Measurements from ENCODE around the gene PRKCH. TPM values are rescaled to one million over a fixed set of nuclear protein-coding genes. Genes with fewer than 3 reads are reported as not detected.
"Not testable (repeated sequence)": the region's sequence is repeated elsewhere in the genome, so short reads cannot be mapped to it uniquely, and the experiment has no call there.

The PRKCH gene
- total and polyA plus RNA-seq, 3 donors from 2014 or later = 15.0 to 26.8 (median 25.4) TPM

DNA sequence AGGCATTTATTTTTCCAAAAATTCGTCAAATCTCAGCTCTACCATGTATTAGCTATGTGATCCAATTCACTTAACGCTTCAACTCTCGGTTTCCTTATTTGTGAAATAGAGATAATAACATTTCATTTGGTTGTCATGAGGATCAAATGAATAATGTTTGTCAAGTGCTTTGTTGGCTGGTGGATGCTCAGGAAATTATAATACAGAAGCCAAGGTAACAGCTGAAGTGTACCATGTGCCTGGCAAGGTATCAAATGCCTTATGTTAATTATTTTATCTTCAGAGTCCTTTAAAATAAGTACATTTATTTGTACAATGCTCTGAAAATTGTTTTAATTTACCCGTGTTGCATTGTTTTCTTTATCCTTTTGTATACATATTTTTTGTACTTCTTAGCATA lies 6.1 kb upstream of the PRKCH start:
- H3K4me1 ChIP-seq = no peaks in the 10 kb centered on the region
- DNase-seq = no peak
- intact Hi-C loops (cut with DNase I; ENCODE audit: low total_unique reads) = no loop called here
- H3K27me3 ChIP-seq = no peaks in the 10 kb centered on the region
- WGBS, 2 donors = 87 to 93% methylated on average over 4 of the region's 4 CpGs
- no peak overlapping the region for H3K4me3 ChIP-seq
- no peak for TF ChIP-seq POLR2A (IDR thresholded peaks at IDR 0.05)
- TF ChIP-seq, protein P1, sequence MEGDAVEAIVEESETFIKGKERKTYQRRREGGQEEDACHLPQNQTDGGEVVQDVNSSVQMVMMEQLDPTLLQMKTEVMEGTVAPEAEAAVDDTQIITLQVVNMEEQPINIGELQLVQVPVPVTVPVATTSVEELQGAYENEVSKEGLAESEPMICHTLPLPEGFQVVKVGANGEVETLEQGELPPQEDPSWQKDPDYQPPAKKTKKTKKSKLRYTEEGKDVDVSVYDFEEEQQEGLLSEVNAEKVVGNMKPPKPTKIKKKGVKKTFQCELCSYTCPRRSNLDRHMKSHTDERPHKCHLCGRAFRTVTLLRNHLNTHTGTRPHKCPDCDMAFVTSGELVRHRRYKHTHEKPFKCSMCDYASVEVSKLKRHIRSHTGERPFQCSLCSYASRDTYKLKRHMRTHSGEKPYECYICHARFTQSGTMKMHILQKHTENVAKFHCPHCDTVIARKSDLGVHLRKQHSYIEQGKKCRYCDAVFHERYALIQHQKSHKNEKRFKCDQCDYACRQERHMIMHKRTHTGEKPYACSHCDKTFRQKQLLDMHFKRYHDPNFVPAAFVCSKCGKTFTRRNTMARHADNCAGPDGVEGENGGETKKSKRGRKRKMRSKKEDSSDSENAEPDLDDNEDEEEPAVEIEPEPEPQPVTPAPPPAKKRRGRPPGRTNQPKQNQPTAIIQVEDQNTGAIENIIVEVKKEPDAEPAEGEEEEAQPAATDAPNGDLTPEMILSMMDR (IDR thresholded peaks at IDR 0.05) = no peak
- no peaks in the 10 kb centered on the region for H3K36me3 ChIP-seq (ENCODE audit: low read depth, missing control alignments)
- H3K9me3 ChIP-seq = no peaks in the 10 kb centered on the region
- H3K27ac ChIP-seq = no peak overlapping the region

DNA sequence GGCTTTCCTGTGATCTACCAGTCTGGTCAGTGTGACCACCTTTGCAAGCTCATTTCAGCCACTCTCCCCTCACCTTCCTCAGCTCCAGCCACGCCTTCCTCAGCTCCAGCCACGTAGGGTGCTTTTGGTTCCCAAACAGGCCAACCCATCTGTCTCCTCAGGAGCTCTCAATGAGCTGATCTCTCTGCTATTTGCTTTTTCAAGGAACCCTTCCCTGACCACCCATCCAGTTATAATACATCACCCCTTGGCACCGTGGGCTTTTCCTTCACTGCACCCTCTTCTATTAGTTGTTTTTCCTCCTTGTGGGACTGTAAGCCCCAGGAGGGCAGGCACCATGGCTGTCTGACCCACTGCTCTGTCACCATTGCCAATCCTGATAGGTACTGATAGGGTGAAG lies 2.3 kb upstream of the PRKCH start:
- 90% methylated on average over 3 of the region's 3 CpGs for WGBS, 2 donors
- intact Hi-C loops (cut with DNase I; ENCODE audit: low total_unique reads) = no loop called here

DNA sequence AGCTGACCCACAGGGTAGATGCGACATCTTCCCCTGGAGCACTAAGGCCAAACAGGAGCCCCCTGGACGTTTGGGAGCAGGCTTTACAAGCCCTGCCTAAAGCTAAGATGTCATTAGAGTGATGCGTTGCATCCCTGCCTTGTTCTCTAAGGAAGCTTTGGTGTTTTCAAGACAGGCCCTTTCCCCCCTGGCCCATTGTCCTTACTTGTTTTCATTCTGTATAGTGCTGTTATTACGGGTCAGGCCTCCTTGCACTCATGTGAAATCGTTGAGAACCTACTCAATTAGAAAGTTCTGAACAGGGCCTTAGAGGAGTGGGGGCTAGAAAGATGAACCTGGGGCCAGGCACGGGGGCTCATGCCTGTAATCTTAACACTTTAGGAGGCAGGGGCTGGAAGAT lies 1.7 kb upstream of the PRKCH start:
- WGBS, 2 donors = 70 to 77% methylated on average over 6 of the region's 6 CpGs
- peaks cover 4% of the 10 kb centered on the region for H3K4me1 ChIP-seq
- intact Hi-C loops (cut with DNase I; ENCODE audit: low total_unique reads) = loop anchor here (10.0 kb wide), 1 partner anchor 115 kb away; no protein-coding TSS in a partner anchor
- TF ChIP-seq, protein P1 (IDR thresholded peaks at IDR 0.05) = no peak
- TF ChIP-seq POLR2A (IDR thresholded peaks at IDR 0.05) = no peak
- H3K27ac ChIP-seq = no peak overlapping the region
- H3K27me3 ChIP-seq = no peaks in the 10 kb centered on the region
- no peak for DNase-seq
- H3K4me3 ChIP-seq = no peak overlapping the region
- no peaks in the 10 kb centered on the region for H3K9me3 ChIP-seq
- H3K36me3 ChIP-seq (ENCODE audit: low read depth, missing control alignments) = no peaks in the 10 kb centered on the region

More for the DNA sequence above, 2.3 kb upstream of the PRKCH start:
- Histone ChIP-seq H3K4me3 (no peak overlapping the region), H3K27ac (no peak overlapping the region), H3K27me3 (no peaks in the 10 kb centered on the region), H3K36me3 (ENCODE audit: low read depth, missing control alignments) (no peaks in the 10 kb centered on the region), H3K4me1 (peaks cover 4% of the 10 kb centered on the region), H3K9me3 (no peaks in the 10 kb centered on the region)
- no peak for TF ChIP-seq POLR2A (IDR thresholded peaks at IDR 0.05)
- TF ChIP-seq, protein P1 (IDR thresholded peaks at IDR 0.05) = no peak
- no peak for DNase-seq

DNA sequence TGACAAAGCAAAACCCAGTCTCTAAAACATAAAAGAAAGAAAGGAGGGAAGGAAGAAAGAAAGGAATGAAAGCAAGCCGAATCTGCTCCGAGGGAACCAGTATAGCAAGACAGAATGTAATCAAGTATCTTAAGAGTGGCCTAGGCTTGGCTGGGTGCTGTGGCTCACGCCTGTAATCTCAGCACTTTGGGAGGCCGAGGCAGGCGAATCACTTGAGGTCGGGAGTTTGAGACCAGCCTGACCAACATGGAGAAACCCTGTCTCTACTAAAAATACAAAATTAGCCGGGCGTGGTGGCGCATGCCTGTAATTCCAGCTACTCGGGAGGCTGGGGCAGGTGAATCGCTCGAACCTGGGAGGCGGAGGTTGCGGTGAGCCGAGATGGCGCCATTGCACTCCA lies 1.2 kb upstream of the PRKCH start:
- 72 to 76% methylated on average over 11 to 16 of the region's 16 CpGs for WGBS, 2 donors
- intact Hi-C loops (cut with DNase I; ENCODE audit: low total_unique reads) = loop anchor here (10.0 kb wide), 1 partner anchor 115 kb away; no protein-coding TSS in a partner anchor
- not testable (repeated sequence) for H3K36me3 ChIP-seq (ENCODE audit: low read depth, missing control alignments); DNase-seq; H3K4me1 ChIP-seq; H3K9me3 ChIP-seq; H3K27ac ChIP-seq; H3K27me3 ChIP-seq
- peak overlapping the region in 1 of 2 donors; percentile 65 for H3K4me3 ChIP-seq

DNA sequence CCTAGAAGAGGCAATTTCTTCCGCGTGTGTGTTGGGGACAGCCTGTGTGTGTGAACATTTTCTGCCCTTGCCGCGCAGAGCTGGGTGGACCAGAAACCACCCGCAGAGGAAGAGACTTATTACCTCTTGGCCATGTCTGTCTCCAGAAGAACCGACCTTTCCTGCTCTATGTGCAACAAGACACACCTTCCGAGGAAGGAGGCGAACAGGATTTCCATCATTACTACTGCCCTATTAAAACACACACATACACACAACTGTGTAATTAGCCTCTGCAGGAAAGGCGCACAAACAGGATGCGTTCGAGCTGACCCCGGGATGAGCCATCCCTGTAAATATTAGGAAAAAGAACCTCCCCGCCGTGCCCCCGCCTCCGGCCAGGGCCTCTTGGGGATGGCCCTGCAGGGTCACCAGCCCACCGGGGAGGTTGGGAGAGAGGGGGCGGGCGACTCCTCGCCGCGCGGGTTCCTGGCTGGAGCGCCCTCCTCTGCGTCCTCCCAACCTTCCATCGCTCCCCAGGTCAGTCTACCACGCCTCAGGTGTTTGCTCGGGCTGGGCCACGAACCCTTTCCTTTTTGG lies 484 bp upstream of the PRKCH start:
- H3K36me3 ChIP-seq (ENCODE audit: low read depth, missing control alignments) = no peaks in the 10 kb centered on the region
- no peaks in the 10 kb centered on the region for H3K27me3 ChIP-seq
- intact Hi-C loops (cut with DNase I; ENCODE audit: low total_unique reads) = loop anchor here (10.0 kb wide), 1 partner anchor 114 kb away; no protein-coding TSS in a partner anchor
- peaks cover 4% of the 10 kb centered on the region for H3K4me1 ChIP-seq
- no peak for TF ChIP-seq POLR2A (IDR thresholded peaks at IDR 0.05)
- TF ChIP-seq, protein P1 (IDR thresholded peaks at IDR 0.05) = no peak
- peak overlapping the region; percentile 65 for H3K4me3 ChIP-seq
- no peak for DNase-seq
- H3K27ac ChIP-seq = peak overlapping the region in 1 of 2 donors; percentile 75
- H3K9me3 ChIP-seq = no peaks in the 10 kb centered on the region
- WGBS, 2 donors = 17 to 70% methylated on average over 6 to 29 of the region's 29 CpGs
